Prostate gland (tissue), 2 donors: ENCODE data around the gene NRCAM.

Source experiments
- POLR2A ChIP-seq: fragments of 450-650 bp; IDR thresholded peaks from one replicate; pipeline ENCODE4 v1.6.1; 2016; ENCODE audit warnings: antibody characterized with exemption, mild to moderate bottlenecking
- POLR2AphosphoS5 ChIP-seq: sonication (generic); formaldehyde crosslinking; IDR thresholded peaks from one replicate; pipeline ENCODE4 v1.6.1; 2017; ENCODE audit warnings: antibody characterized with exemption
- TF ChIP-seq, protein P1 (sequence below), 4 experiments: fragments of 200-600 bp in 2 of 4; fragments of 450-650 bp in 2 of 4; sonication (generic) in 2 of 4; IDR thresholded peaks; 1 replicate in 3 of 4; 2 replicates in 1 of 4; pipeline ENCODE4 v1.5.1; 2016 to 2019; ENCODE audit warnings: antibody characterized with exemption in 4 of 4, mild to moderate bottlenecking in 2 of 4, moderate library complexity in 2 of 4

DNA sequence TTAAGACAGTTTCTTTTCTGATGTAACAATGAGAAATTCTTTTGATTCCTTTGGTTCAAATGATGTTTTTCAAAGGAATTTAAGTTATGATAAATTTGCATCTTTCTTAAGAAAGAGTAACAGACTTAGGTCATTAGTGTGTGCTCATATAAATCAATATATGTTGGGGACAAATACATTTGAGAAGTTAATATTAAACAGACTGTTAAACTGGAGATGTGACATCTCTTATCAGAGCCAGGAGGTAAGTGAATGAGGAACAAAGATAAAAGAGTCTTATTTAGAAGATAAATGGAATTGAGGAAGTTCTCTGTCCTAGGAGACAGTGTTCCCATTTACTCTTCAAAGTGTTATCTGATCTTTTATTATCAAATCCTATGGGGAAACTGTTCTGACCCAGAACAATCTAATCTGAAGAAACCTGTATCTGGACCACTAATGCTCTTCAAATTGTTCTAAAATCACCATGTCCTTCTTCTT, 221.2 kb downstream of the NRCAM start:
- TF ChIP-seq, protein P1, sequence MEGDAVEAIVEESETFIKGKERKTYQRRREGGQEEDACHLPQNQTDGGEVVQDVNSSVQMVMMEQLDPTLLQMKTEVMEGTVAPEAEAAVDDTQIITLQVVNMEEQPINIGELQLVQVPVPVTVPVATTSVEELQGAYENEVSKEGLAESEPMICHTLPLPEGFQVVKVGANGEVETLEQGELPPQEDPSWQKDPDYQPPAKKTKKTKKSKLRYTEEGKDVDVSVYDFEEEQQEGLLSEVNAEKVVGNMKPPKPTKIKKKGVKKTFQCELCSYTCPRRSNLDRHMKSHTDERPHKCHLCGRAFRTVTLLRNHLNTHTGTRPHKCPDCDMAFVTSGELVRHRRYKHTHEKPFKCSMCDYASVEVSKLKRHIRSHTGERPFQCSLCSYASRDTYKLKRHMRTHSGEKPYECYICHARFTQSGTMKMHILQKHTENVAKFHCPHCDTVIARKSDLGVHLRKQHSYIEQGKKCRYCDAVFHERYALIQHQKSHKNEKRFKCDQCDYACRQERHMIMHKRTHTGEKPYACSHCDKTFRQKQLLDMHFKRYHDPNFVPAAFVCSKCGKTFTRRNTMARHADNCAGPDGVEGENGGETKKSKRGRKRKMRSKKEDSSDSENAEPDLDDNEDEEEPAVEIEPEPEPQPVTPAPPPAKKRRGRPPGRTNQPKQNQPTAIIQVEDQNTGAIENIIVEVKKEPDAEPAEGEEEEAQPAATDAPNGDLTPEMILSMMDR (IDR thresholded peaks at IDR 0.05): no peak
- TF ChIP-seq POLR2AphosphoS5 (no peak), POLR2A (no peak)
